SK-N-MC (cell line): Measurements from ENCODE around the gene TCHP.
"Not testable (repeated sequence)": the region's sequence is repeated elsewhere in the genome, so short reads cannot be mapped to it uniquely, and the experiment has no call there.

Experiments
- DNase-seq: peaks from one replicate; pipeline ENCODE4 v3.0.0-alpha.2; 2011; ENCODE audit warnings: low read depth, low spot score
- H3K27ac ChIP-seq: fragments of 200-600 bp; sonication (generic); 2 replicates; pipeline ENCODE4 v1.5.1; 2016; ENCODE audit warnings: mixed run types
- H3K36me3 ChIP-seq: fragments of 200-600 bp; sonication (generic); 2 replicates; pipeline ENCODE4 v1.6.1; 2017; ENCODE audit warnings: antibody characterized with exemption, low read length, mixed read lengths; ENCODE audit not compliant: insufficient read depth
- H3K4me3 ChIP-seq: fragments of 200-600 bp; sonication (generic); 2 replicates; pipeline ENCODE4 v1.5.1; 2016
- H3K9ac ChIP-seq: fragments of 200-600 bp; sonication (generic); 2 replicates; pipeline ENCODE4 v1.8.0; 2017; ENCODE audit warnings: mixed run types, mixed read lengths; ENCODE audit not compliant: insufficient read length
- H3K9me3 ChIP-seq: fragments of 200-600 bp; sonication (generic); 2 replicates; pipeline ENCODE4 v1.6.1; 2017; ENCODE audit warnings: low read depth, mild to moderate bottlenecking, antibody characterized with exemption, low read length, moderate library complexity, mixed read lengths
- EZH2 ChIP-seq: fragments of 200-600 bp; sonication (generic); IDR thresholded peaks from one replicate; pipeline ENCODE4 v1.6.1; 2017; ENCODE audit warnings: antibody characterized with exemption
- FOXP2 ChIP-seq: optimal IDR thresholded peaks from 2 replicates; pipeline ENCODE3; 2011; ENCODE audit warnings: mild to moderate bottlenecking, moderate library complexity; ENCODE audit not compliant: insufficient read depth; ENCODE audit errors: extremely low read length, control extremely low read depth
- POLR2AphosphoS5 ChIP-seq: IDR thresholded peaks from 2 replicates; pipeline ENCODE4 v1.6.1; 2012; ENCODE audit warnings: mild to moderate bottlenecking, low read depth, low read length, borderline replicate concordance

The TCHP gene

GRCh38 chr12:109925185-109925840, 25.2 kb downstream of the TCHP start:
- DNase-seq: no peak
- H3K36me3 ChIP-seq: no peaks in the 10 kb centered on the region; the same call in 1 of the 2 replicates
- TF ChIP-seq EZH2 (no peak), FOXP2 (no peak), POLR2AphosphoS5 (no peak)
- H3K9me3 ChIP-seq: no peaks in the 10 kb centered on the region
- H3K4me3 ChIP-seq: no peak overlapping the region
- H3K9ac ChIP-seq: no peak overlapping the region
- H3K27ac ChIP-seq: no peak overlapping the region

- no peak overlapping the region for H3K4me3 ChIP-seq
- TF ChIP-seq POLR2AphosphoS5: no peak
- TF ChIP-seq EZH2: no peak
- TF ChIP-seq FOXP2: no peak
- no peak for DNase-seq
- H3K9me3 ChIP-seq: no peaks in the 10 kb centered on the region
- H3K27ac ChIP-seq: no peak overlapping the region
- H3K9ac ChIP-seq: no peak overlapping the region
- peaks cover 3% of the 10 kb centered on the region; the same call in 1 of the 2 replicates for H3K36me3 ChIP-seq
Measured at GRCh38 chr12:109926016-109926415, 25.9 kb downstream of the TCHP start.

GRCh38 chr12:109926488-109927210, 26.6 kb downstream of the TCHP start:
- H3K9ac ChIP-seq: no peak overlapping the region
- no peaks in the 10 kb centered on the region for H3K9me3 ChIP-seq
- no peak overlapping the region for H3K27ac ChIP-seq
- TF ChIP-seq POLR2AphosphoS5 (no peak), FOXP2 (no peak), EZH2 (no peak)
- peaks cover 4% of the 10 kb centered on the region for H3K36me3 ChIP-seq
- no peak overlapping the region for H3K4me3 ChIP-seq
- no peak for DNase-seq

GRCh38 chr12:109927622-109928021, 27.5 kb downstream of the TCHP start:
- Histone ChIP-seq H3K9ac (no peak overlapping the region), H3K36me3 (peaks cover 11% of the 10 kb centered on the region), H3K4me3 (no peak overlapping the region), H3K9me3 (no peaks in the 10 kb centered on the region), H3K27ac (no peak overlapping the region)
- TF ChIP-seq EZH2: no peak
- no peak for TF ChIP-seq FOXP2
- no peak for TF ChIP-seq POLR2AphosphoS5
- no peak for DNase-seq

GRCh38 chr12:109928058-109928656, 28.1 kb downstream of the TCHP start:
- peaks cover 11% of the 10 kb centered on the region for H3K36me3 ChIP-seq
- no peak overlapping the region for H3K4me3 ChIP-seq
- H3K9ac ChIP-seq: no peak overlapping the region
- no peak for TF ChIP-seq FOXP2
- TF ChIP-seq EZH2: no peak
- no peak for TF ChIP-seq POLR2AphosphoS5
- no peak for DNase-seq
- H3K27ac ChIP-seq: no peak overlapping the region
- no peaks in the 10 kb centered on the region for H3K9me3 ChIP-seq

- peaks cover 15% of the 10 kb centered on the region for H3K36me3 ChIP-seq
- not testable (repeated sequence) for H3K9ac ChIP-seq, H3K9me3 ChIP-seq, H3K4me3 ChIP-seq, H3K27ac ChIP-seq, DNase-seq
Measured at GRCh38 chr12:109929326-109929725, 29.3 kb downstream of the TCHP start.

GRCh38 chr12:109930028-109930800, 30.1 kb downstream of the TCHP start:
- H3K4me3 ChIP-seq: no peak overlapping the region
- peaks cover 15% of the 10 kb centered on the region for H3K36me3 ChIP-seq
- no peak for TF ChIP-seq POLR2AphosphoS5
- TF ChIP-seq FOXP2: no peak
- TF ChIP-seq EZH2: no peak
- H3K9ac ChIP-seq: no peak overlapping the region
- DNase-seq: no peak
- H3K9me3 ChIP-seq: no peaks in the 10 kb centered on the region
- H3K27ac ChIP-seq: no peak overlapping the region

- peaks cover 15% of the 10 kb centered on the region for H3K36me3 ChIP-seq
- TF ChIP-seq EZH2 (no peak), FOXP2 (no peak), POLR2AphosphoS5 (no peak)
- no peak for DNase-seq
- no peak overlapping the region for H3K4me3 ChIP-seq
- no peaks in the 10 kb centered on the region for H3K9me3 ChIP-seq
- no peak overlapping the region for H3K27ac ChIP-seq
- H3K9ac ChIP-seq: no peak overlapping the region
Measured at GRCh38 chr12:109931143-109931542, 31.1 kb downstream of the TCHP start.
